ENCODE measurements around the gene CERT1. TPM values are rescaled to one million over a fixed set of nuclear protein-coding genes. Genes with fewer than 3 reads are reported as not detected.

The CERT1 gene
- total RNA-seq, 1 experiment from 2014 or later, result 50.2 TPM

GRCh38 chr5:75519761-75520160 lies 8.3 kb upstream of the CERT1 start:
- H3T11ph ChIP-seq (ENCODE audit: low read length), result no peak overlapping the region
- no peaks in the 10 kb centered on the region for H3K9me3 ChIP-seq (ENCODE audit: control insufficient read depth, low read depth, low read length)
- H3K23ac ChIP-seq (ENCODE audit: insufficient read length, low read depth, low read length), result no peak overlapping the region
- H3K4me3 Mint-ChIP-seq, result no peak overlapping the region
- H3K27me3 Mint-ChIP-seq (ENCODE audit: low read depth), result no peaks in the 10 kb centered on the region
- TF ChIP-seq, protein P1, sequence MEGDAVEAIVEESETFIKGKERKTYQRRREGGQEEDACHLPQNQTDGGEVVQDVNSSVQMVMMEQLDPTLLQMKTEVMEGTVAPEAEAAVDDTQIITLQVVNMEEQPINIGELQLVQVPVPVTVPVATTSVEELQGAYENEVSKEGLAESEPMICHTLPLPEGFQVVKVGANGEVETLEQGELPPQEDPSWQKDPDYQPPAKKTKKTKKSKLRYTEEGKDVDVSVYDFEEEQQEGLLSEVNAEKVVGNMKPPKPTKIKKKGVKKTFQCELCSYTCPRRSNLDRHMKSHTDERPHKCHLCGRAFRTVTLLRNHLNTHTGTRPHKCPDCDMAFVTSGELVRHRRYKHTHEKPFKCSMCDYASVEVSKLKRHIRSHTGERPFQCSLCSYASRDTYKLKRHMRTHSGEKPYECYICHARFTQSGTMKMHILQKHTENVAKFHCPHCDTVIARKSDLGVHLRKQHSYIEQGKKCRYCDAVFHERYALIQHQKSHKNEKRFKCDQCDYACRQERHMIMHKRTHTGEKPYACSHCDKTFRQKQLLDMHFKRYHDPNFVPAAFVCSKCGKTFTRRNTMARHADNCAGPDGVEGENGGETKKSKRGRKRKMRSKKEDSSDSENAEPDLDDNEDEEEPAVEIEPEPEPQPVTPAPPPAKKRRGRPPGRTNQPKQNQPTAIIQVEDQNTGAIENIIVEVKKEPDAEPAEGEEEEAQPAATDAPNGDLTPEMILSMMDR (conservative IDR thresholded peaks at IDR 0.05), result no peak
- H3K4ac ChIP-seq (ENCODE audit: low read depth, low read length), result no peak overlapping the region
- no peaks in the 10 kb centered on the region for H4K20me1 ChIP-seq (ENCODE audit: control insufficient read depth, insufficient read depth, insufficient read length)
- no peaks in the 10 kb centered on the region for H3K4me1 ChIP-seq (ENCODE audit: insufficient read depth, low read length)
- H2BK12ac ChIP-seq (ENCODE audit: insufficient read length, low read depth, low read length), result no peak overlapping the region
- H3K9me3 Mint-ChIP-seq, result peaks cover 12 to 18% of the 10 kb centered on the region in 2 experiments
- no peak overlapping the region for H2BK120ac ChIP-seq (ENCODE audit: low read depth, low read length, poor library complexity, severe bottlenecking)
- DNase-seq, result no peak
- H3K36me3 Mint-ChIP-seq (ENCODE audit: insufficient read depth in 1 of 3, low read depth in 3 of 3), result peaks cover 15 to 23% (median 17%) of the 10 kb centered on the region in 3 experiments
- H4K91ac ChIP-seq (ENCODE audit: insufficient read length, low read depth, low read length), result no peak overlapping the region
- no peaks in the 10 kb centered on the region for H3K27me3 ChIP-seq (ENCODE audit: insufficient read depth, low read length)
- H3K79me1 ChIP-seq (ENCODE audit: insufficient read depth, low read depth, low read length, poor library complexity, severe bottlenecking), result peaks cover 6% of the 10 kb centered on the region
- no peak overlapping the region for H3K27ac Mint-ChIP-seq
- no peak overlapping the region for H2BK5ac ChIP-seq (ENCODE audit: insufficient read length, low read length)
- no peak overlapping the region for H3K18ac ChIP-seq (ENCODE audit: insufficient read length, low read depth, low read length)
- no peak overlapping the region for H2BK20ac ChIP-seq (ENCODE audit: low read depth, low read length, poor library complexity, severe bottlenecking)
- no peak overlapping the region for H4K5ac ChIP-seq (ENCODE audit: insufficient read length, low read depth, low read length)
- peaks cover 6 to 7% of the 10 kb centered on the region in 2 experiments; a peak in 3 of 4 replicates for H3K4me1 Mint-ChIP-seq
- no peak overlapping the region for H2BK15ac ChIP-seq (ENCODE audit: low read depth, low read length)
- H3K14ac ChIP-seq (ENCODE audit: insufficient read depth, low read length), result no peak overlapping the region
- WGBS (ENCODE audit: extremely low coverage, insufficient read length, low lambda C conversion rate), result no CpG with 5 or more reads among the region's 1 CpG
- no peak overlapping the region for H2AFZ ChIP-seq (ENCODE audit: low read length)
- no peak overlapping the region for H4K8ac ChIP-seq (replicated peaks; ENCODE audit: insufficient read length, low read depth, low read length)
- no peak overlapping the region for H3K56ac ChIP-seq (ENCODE audit: insufficient read length, low read depth, low read length)
- H3K23me2 ChIP-seq (ENCODE audit: insufficient read length, low read depth, low read length, poor library complexity, severe bottlenecking), result no peaks in the 10 kb centered on the region
- no peak overlapping the region for H3K27ac ChIP-seq (ENCODE audit: insufficient read length, low read depth, low read length)
- no peak overlapping the region for H3K4me2 ChIP-seq (ENCODE audit: insufficient read depth, insufficient read length, low read length)
- H3K79me2 ChIP-seq (ENCODE audit: insufficient read depth, low read length), result peaks cover 2% of the 10 kb centered on the region; the same call in 1 of the 2 replicates
- H3K9ac ChIP-seq (ENCODE audit: extremely low read depth, insufficient read length, low read length), result no peak overlapping the region
- no peak overlapping the region for H2AK5ac ChIP-seq (ENCODE audit: insufficient read length, low read length)

Measured in H9 (cell line).